SJSA1 (cell line): ENCODE results near the gene RNU1-2. TPM values are rescaled to one million over a fixed set of nuclear protein-coding genes. Genes with fewer than 3 reads are reported as not detected.
"Not testable (repeated sequence)": the region's sequence is repeated elsewhere in the genome, so short reads cannot be mapped to it uniquely, and the experiment has no call there.

Experiments
- DNase-seq, 2 experiments: peaks; one replicate each; pipeline ENCODE4 v3.0.0-alpha.2; 2015 to 2020; ENCODE audit warnings: low spot score in 2 of 2, low read depth in 1 of 2
- H3K27ac ChIP-seq: fragments of 250-450 bp; sonication (Bioruptor Pico); 2 replicates; pipeline ENCODE4 v1.5.1; 2020; ENCODE audit warnings: mild to moderate bottlenecking, moderate library complexity
- H3K27me3 ChIP-seq: fragments of 250-450 bp; sonication (Bioruptor Pico); replicated peaks from 2 replicates; pipeline ENCODE4 v1.5.1; 2020; ENCODE audit warnings: mild to moderate bottlenecking, moderate library complexity
- H3K36me3 ChIP-seq: fragments of 250-450 bp; sonication (Bioruptor Pico); 2 replicates; pipeline ENCODE4 v1.5.1; 2020; ENCODE audit warnings: mild to moderate bottlenecking
- H3K4me1 ChIP-seq: fragments of 250-450 bp; sonication (Bioruptor Pico); replicated peaks from 2 replicates; pipeline ENCODE4 v1.6.1; 2021; ENCODE audit warnings: mild to moderate bottlenecking
- H3K4me3 ChIP-seq: fragments of 250-450 bp; sonication (Bioruptor Pico); 2 replicates; pipeline ENCODE4 v1.5.1; 2020; ENCODE audit warnings: mild to moderate bottlenecking
- H3K9me3 ChIP-seq: fragments of 250-450 bp; sonication (Bioruptor Pico); replicated peaks from 2 replicates; pipeline ENCODE4 v1.5.1; 2020; ENCODE audit warnings: mild to moderate bottlenecking
- total RNA-seq: library from RNA; depleted of rRNA; stranded (reverse); fragments of >200 nt; shearing (Covaris generic); gene quantifications from 2 replicates; pipeline ENCODE4 v1.2.3, GENCODE V29; 2014

Gene RNU1-2
- total RNA-seq, 1 experiment from 2014 or later, result under 0.01 TPM

GRCh38 chr1:16911851-16912721 is 16.3 kb downstream of the RNU1-2 start:
- not testable (repeated sequence) for H3K9me3 ChIP-seq, H3K4me3 ChIP-seq

DNA sequence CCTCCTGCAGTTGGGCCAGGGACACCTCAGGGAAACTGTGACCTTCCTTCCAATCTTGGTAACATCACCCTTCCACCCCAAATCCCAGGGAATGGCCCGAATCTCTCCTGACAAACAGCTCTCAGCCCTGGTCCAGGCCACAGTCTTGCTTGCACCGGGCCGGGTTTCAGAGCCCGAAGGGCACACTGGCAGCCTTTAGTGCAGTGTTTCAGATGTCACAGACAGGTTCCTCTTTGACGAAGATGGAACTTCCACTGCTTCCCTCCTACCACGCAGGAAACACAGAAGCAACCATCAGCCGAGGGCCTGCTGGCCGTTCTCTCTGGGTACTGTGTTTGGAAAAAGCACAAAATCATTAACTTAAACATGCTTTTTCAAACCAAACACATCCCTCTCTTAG is 17.0 kb downstream of the RNU1-2 start:
- H3K4me3 ChIP-seq, H3K4me1 ChIP-seq, H3K36me3 ChIP-seq, H3K27ac ChIP-seq, H3K9me3 ChIP-seq, DNase-seq, H3K27me3 ChIP-seq: not testable (repeated sequence)

More at GRCh38 chr1:16911851-16912721, 16.3 kb downstream of the RNU1-2 start:
- not testable (repeated sequence) for H3K4me1 ChIP-seq, H3K36me3 ChIP-seq, H3K27ac ChIP-seq, DNase-seq, H3K27me3 ChIP-seq

DNA sequence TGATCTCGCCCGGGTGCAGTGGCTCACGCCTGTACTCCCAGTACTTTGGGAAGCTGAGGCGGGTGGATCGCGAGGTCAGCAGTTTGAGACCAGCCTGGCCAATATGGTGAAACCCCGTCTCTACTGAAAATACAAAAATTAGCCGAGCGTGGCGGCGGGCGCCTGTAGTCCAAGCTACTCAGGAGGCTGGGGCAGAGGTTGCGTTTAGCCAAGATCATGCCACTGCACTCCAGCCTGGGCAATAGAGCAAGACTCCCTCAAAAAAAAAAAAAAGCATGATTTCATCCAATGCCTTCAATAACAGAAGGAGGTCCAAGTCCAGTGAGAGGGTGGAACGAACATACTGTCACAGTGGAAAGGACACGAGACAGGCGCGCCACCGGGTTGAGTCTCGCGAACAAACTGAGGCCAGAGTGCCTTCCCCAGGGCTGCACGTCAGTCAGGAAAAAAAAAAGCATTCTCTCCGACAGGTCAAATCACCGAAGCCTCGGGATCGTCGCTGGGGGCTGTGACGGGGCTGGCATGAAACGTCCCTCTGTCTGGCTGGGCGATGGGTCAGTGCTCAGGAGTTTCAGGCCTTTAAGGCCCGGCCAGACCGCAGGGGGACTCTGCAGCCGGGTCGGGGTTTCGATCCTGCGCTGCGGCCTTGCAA is 17.5 kb downstream of the RNU1-2 start:
- Histone ChIP-seq H3K4me1 (peaks cover 8% of the 10 kb centered on the region; the same call in 1 of the 2 replicates), H3K27me3 (no peaks in the 10 kb centered on the region), H3K9me3 (0 out of 2 replicates have a peak, but pooled peaks cover 3% of the 10 kb centered on the region), H3K4me3 (peak overlapping the region; percentile 95), H3K36me3 (peaks cover 3% of the 10 kb centered on the region; the same call in 1 of the 2 replicates), H3K27ac (0 out of 2 replicates have a peak overlapping the region, but pooled peaks have one; percentile 9)
- DNase-seq, result no peak

DNA sequence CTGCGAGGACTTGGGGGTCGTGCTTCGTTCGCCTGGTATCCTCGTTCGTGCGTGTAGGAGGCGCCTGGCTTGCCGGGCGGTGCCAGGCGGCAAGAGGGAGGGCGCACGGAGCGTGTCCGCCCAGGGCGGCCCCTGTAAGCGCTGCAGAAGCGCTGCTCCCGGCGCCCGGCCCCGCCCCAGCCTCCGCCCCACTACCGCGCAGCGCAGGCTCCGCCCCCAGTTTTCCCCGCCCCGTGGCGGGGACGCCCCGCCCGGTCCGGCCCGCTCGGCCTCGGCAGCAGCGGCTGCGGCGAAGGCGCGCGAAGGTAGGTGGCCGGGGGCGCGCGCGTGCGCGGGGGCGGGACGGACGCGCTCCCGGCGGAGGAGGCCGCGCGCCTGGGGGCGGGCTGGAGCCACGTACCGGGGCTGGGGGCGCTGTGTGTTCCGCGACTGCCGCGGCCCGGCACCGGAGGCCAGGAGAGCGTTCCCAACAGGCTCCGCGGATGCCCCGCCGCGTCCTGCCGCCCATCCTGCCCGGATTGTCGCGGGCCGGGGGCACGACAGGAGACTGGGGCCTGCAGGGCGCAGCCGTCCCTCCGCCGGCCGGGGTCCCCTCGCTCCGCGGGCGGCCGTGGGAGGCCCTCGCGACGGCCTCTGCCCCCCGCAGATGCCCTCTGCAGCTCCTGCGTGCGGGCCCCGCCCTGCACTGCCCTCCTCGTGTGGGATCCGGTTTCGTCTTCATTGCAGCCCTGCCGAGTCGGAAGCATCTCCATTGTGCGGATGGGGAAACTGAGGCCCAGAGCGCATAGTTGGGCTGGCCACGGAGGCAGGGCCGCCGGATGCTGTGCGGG is 18.3 kb downstream of the RNU1-2 start:
- H3K36me3 ChIP-seq, result peaks cover 3% of the 10 kb centered on the region; the same call in 1 of the 2 replicates
- peak overlapping the region; percentile 49; the same call in 1 of the 2 replicates for H3K27ac ChIP-seq
- peak; percentile 87 to 95 for DNase-seq
- H3K27me3 ChIP-seq, result no peaks in the 10 kb centered on the region
- H3K4me1 ChIP-seq, result peaks cover 8% of the 10 kb centered on the region; the same call in 1 of the 2 replicates
- H3K9me3 ChIP-seq, result 0 out of 2 replicates have a peak, but pooled peaks cover 3% of the 10 kb centered on the region
- H3K4me3 ChIP-seq, result peak overlapping the region; percentile 95

- H3K9me3 ChIP-seq, H3K27ac ChIP-seq, H3K27me3 ChIP-seq, H3K4me3 ChIP-seq, H3K4me1 ChIP-seq, DNase-seq, H3K36me3 ChIP-seq: not testable (repeated sequence)
These were observed 19.3 kb downstream of the RNU1-2 start for GRCh38 chr1:16914928-16915626.

- DNase-seq, result no peak
- H3K4me3 ChIP-seq, result no peak overlapping the region
- H3K9me3 ChIP-seq, result 0 out of 2 replicates have a peak, but pooled peaks cover 3% of the 10 kb centered on the region
- peaks cover 8% of the 10 kb centered on the region; the same call in 1 of the 2 replicates for H3K4me1 ChIP-seq
- H3K27me3 ChIP-seq, result no peaks in the 10 kb centered on the region
- no peak overlapping the region for H3K27ac ChIP-seq
- peaks cover 3% of the 10 kb centered on the region; the same call in 1 of the 2 replicates for H3K36me3 ChIP-seq
These were observed 19.8 kb downstream of the RNU1-2 start for GRCh38 chr1:16915627-16915973.

DNA sequence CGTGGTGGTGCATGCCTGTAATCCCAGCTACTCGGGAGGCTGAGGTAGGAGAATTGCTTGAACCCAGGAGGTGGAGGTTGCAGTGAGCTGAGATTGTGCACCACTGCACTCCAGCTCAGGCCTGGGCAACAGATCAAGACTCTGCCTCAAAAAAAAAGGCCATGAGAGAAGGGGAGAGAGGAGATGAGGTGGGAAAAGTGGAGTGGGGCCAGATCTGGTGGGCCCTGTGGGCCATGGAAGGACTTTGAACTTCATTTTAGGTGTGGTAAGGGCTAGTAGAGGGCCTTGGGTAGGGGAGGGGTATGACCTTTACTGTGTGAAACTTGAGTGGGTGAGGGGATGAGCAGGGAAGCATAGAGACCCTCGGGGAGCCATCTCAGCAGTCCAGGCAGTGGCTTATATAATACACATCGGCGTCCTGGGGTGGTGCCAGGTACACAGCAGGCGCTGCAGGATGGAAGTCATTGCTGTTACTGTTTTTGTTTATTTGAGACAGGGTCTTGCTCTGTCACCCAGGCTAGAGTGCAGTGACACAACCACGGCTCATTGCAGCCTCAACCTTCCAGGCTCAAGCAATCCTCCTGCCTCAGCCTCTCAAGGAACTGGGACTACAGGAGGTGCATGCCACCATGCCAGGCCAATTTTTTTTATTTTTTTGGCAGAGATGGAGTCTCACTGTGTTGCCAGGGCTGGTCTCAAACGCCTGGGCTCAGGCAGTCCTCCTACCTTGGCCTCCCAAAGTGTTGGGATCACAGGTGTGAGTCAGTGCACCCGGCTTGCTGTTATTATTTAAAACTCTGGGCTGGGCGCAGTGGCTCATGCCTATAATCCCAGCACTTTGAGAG is 20.5 kb downstream of the RNU1-2 start:
- H3K4me1 ChIP-seq, DNase-seq: not testable (repeated sequence)

GRCh38 chr1:16918371-16918770 is 22.6 kb downstream of the RNU1-2 start:
- H3K9me3 ChIP-seq, result 0 out of 2 replicates have a peak, but pooled peaks cover 3% of the 10 kb centered on the region
- DNase-seq, result no peak
- no peaks in the 10 kb centered on the region for H3K27me3 ChIP-seq

More for the DNA sequence above, 20.5 kb downstream of the RNU1-2 start:
- not testable (repeated sequence) for H3K4me3 ChIP-seq, H3K9me3 ChIP-seq, H3K27ac ChIP-seq, H3K27me3 ChIP-seq, H3K36me3 ChIP-seq

DNA sequence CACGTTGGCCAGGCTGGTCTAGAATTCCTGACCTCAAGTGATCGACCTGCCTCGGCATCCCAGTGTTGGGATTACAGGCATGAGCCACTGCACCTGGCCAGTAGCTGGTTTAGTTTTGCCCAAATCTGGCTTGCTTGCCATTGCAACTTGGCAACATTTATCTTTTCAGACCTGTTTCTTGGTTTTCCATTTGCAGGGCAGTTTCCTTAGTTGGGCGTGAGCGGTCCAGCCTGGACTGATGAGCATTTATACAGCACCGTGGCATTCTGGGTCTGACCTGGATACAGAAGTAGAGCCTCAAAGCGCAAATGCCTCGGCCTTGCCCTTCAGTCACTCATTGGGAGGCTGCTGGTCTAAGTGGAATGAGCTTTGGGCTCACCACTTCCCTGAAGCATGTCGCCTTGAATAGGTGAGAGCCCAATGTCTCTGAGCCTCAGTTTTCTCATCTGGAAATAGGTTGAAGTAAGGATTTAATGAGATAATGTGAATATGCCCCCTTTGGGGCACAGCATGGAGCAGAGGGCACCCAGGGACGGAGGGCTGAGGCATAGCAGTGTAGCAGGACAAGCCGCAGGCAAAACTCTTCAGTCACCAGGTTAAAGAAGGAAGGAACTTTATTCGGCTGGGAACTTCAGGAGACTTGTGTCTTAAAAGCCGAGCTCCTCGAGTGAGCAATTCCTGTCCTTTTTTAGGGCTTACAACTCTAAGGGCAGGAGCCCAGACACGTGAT is 23.3 kb downstream of the RNU1-2 start:
- not testable (repeated sequence) for H3K4me3 ChIP-seq, H3K9me3 ChIP-seq, H3K27me3 ChIP-seq, H3K36me3 ChIP-seq, DNase-seq, H3K27ac ChIP-seq, H3K4me1 ChIP-seq

More at GRCh38 chr1:16918371-16918770, 22.6 kb downstream of the RNU1-2 start:
- H3K4me3 ChIP-seq, result no peak overlapping the region
- no peak overlapping the region for H3K27ac ChIP-seq
- peaks cover 7% of the 10 kb centered on the region; the same call in 1 of the 2 replicates for H3K4me1 ChIP-seq
- H3K36me3 ChIP-seq, result peaks cover 3% of the 10 kb centered on the region; the same call in 1 of the 2 replicates

DNA sequence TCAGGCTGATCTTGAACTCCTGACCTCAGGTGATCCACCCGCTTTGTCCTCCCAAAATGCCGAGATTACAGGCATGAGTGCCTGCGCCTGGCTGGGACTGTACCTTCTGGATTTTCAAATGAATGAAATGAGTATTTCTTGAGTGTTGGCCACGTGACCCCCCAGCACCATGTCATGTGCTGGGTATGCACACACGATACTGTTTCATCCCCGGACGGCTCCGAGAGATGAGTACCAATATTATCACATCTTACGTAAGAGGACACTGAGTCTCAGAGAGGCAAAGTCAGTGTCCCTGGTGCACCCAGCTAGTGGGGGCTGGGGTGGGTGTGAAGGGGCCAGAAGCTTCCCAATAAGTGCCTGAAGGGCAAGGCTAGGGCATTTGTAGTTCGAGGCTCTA is 25.2 kb downstream of the RNU1-2 start:
- Histone ChIP-seq H3K27ac (no peak overlapping the region), H3K9me3 (no peaks in the 10 kb centered on the region), H3K27me3 (no peaks in the 10 kb centered on the region), H3K36me3 (no peaks in the 10 kb centered on the region), H3K4me1 (no peaks in the 10 kb centered on the region; the same call in 1 of the 2 replicates), H3K4me3 (no peak overlapping the region)
- no peak for DNase-seq

DNA sequence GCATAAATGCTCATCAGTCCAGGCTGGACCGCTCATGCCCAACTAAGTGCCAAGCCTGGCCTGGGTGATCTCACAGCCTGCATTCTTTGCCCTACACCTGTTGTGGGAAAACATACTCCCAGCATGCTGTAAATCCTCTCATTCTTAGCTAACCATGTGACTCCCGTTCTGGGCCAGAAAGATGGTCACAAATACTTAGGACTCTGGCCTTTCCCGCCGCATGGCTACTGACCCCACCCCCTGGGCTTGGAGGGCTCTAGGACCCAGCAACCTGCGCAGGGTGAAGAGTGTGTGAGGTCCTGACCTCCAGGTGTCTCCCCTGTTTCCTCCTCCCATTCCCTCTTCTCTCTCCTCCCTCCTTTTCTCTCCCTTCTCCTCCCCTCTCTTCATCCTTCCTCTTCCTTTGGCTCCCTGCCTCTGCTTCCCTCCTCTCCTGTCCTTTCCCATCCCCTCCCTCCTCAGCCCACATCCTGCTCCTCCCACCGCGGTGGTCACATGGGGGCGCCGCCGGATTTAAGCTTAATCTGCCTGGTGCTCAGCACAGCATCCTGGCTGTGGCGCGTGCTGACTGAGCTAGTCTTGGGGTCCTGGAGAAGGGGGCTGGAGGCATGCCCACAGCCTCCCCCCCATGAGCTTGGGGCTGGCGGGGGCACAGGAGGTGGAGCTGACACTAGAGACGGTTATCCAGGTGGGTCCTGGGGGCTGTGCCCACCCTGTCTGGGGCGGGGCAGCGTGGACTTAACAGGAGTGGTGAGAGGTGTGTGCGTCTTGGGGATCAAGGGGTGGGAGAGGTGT is 25.8 kb downstream of the RNU1-2 start, which contains the start of gene CROCC:
Gene CROCC (plus strand): TSS at position 541 of the 795 bp plus-strand sequence. CDS start 88 bp downstream, at position 629.
- Histone ChIP-seq H3K4me1 (no peaks in the 10 kb centered on the region; the same call in 1 of the 2 replicates), H3K27me3 (no peaks in the 10 kb centered on the region), H3K36me3 (no peaks in the 10 kb centered on the region), H3K4me3 (no peak within 1 kb of the TSS), H3K9me3 (no peaks in the 10 kb centered on the region), H3K27ac (no peak within 1 kb of the TSS)
- DNase-seq, result no peak
